Measurements from ENCODE around the gene KIF19.
"Not testable (repeated sequence)": the region's sequence is repeated elsewhere in the genome, so short reads cannot be mapped to it uniquely, and the experiment has no call there.

KIF19 gene

DNA sequence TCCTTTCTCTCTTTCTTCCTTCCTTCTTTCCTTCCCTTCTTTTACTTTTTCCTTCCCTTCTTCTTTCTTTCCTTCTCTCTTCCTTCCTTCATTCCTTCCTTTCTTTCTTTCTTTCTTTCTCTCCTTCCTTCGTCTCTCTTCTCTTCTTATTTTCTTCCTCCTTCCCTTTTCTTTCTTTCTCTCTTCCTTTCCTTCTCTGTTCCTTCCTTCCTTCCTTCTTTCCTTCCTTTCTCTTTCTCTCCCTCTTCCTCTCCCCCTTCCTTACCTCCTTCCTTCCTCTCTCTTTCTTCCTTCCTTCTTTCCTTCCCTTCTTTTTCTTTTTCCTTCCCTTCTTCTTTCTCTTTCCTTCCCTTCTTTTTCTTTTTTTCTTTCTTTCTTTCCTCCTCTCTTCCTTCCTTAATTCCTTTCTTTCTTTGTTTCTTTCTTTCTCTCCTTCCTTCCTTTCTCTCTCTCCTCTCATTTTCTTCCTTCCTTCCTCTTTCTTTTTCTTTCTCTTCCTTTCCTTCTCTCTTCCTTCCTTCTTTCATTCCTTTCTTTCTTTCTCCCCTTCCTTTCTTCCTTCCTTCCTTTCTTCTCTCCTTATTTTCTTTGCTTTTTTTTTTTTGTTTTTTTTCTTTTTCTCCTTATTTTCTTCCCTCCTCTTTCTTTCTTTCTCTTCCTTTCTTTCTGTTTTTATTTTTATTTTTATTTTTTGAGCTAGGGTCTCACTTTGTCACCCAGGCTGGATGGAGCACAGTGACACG, 64.1 kb downstream of the KIF19 start:
- DNase-seq (ENCODE audit: low read depth): no peak

DNA sequence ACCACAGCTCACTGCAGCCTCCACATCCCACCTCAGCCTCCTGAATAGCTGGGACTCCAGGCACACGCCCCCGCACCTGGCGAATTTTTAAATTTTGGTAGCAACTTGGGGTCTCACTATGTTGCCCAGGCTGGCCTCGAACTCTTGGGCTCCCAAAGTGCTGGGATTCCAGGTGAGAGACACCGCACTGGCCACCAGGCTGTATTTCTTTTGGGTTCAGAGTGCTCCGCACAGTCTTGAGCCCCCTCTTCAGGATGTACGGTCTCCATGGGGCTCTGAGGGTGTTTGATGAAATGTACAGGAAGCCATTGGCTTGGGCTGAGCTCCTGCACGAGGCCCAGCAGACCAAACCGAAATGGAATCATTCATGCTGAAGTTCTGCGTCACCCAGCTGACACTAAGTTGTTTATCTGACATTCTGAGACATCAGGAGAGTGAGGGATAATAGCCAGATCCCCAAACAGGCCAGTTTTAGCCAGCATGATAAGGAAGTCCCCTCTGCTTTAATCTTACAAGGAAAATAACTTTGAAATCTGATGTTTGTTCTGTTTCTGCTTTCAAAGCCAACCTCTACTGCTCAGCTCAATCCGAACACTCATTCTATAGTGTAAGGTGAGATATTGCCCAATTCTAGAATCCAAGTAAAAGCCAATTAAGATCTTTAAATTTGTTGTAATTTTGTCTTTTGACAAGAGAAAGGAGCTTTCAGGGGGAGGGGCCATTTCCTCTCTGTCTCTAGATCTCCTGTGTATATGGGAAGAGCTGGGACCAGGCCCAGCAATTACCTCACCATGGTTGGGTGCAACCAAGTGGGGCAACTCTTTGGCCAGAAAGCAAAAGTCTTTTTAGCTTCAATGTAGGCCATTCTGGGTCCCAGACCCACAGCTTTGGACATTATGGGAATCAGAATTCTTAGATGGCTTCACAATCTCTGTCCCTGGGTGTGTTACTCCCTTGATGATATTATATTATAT, 64.9 kb downstream of the KIF19 start:
- DNase-seq (ENCODE audit: low read depth): no peak

DNA sequence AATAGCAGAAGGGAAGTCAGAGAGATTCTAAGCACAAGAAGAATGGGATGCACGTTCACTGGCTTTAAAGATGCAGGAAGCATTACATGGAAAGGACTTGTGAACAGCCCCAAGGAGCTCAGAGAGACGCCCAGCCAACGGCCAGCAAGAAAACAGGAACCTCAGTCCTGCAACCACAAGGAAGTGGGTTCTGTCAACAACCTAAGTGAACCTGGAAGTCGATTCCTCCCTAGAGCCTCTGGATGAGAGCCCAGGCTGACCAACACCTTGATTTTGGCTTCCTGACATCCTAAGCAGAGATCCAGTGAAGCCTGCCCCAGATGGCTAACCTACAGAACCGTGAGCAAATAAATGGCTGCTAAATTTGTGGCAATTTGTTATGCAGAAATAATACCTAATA, 65.7 kb downstream of the KIF19 start:
- DNase-seq (ENCODE audit: low read depth): no peak

DNA sequence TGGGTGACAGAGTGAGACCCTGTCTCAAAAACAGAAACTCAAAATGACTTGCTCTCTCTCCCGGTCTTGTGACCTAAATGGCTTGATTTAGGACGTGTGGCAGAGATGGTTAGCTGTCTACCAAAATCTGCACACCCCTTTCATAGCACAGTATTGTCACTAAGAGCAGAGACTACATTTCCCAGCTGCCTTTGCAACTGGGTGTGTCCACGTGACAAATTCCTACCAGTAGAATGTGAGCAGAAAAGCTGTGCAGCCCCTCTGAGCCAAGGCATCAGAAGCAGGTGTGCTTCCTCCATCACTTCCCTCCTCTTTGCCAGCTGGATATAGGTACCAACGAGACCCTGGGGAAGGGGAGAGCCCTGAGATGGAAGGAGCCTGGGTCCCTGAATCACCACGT, 66.8 kb downstream of the KIF19 start:
- no peak for DNase-seq (ENCODE audit: low read depth)

DNA sequence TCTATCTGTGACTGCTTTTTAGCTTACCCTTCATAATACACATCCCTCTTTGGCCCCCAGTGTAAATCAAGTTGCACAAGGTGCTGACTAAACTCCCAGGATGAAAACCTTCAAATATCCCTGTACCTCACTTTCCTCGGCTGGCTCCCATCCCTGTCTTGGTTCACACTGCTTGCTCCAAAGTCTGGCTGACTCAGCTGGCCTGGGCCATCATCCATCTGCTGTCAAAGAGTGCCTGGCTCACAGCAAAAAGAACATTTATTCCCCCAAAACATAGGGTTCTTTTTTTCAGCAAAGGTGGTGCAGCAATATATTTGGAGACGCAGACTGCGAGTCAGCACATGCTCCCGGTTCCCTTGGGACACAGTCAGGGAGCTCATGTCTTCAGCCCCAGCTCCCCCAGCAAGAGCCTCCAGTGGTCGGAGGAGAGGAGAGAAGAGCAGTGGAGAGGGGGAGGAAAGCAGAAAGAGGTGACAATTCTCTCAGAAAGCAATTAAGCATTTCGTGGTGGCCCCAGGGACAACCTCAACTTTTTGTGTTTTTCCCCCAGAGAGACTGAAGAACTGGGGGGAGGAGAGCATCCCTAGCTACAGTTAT, 67.4 kb downstream of the KIF19 start:
- no peak for DNase-seq (ENCODE audit: low read depth)

GRCh38 chr17:74394275-74394950, 68.4 kb downstream of the KIF19 start:
- no peak for DNase-seq (ENCODE audit: low read depth)

DNA sequence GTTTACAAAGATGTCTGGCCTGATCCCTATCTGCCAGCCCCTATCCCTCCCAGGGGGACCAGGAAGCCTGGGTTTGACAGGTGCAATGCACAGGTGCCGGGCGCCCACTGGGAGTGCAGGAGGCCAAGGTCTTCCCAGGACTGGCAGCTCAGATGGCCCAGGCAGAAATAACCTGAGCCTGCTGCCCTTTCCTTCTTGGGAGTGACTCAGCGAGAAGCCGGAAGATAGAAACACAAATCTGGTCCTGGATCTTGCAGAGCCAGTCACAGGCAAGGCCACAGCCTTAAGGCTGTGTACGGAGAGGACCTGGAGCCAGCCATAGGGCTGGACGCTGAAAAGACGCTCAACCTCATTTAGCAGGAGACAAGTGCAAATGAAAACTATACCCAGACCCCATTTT, 69.0 kb downstream of the KIF19 start:
- DNase-seq (ENCODE audit: low read depth): no peak

DNA sequence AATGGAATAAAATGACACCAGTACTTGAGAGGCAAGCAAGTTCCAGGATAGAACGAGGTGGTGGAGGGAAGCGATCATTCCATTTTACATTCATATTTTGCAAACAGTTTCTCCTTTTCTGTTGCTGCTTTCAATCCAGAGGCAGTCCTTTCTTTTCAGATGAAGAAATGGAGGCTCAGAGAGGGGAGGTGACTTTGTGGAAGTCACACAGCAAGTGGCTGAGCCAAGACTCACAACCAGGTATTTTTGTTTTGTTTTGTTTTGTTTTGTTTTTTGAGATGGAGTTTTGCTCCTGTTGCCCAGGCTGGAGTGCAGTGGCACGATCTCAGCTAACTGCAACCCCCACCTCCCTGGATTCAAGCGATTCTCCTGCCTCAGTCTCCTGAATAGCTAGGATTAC, 70.5 kb downstream of the KIF19 start:
- no peak for DNase-seq (ENCODE audit: low read depth)

GRCh38 chr17:74402048-74402447, 76.0 kb downstream of the KIF19 start:
- DNase-seq (ENCODE audit: low read depth): no peak

DNA sequence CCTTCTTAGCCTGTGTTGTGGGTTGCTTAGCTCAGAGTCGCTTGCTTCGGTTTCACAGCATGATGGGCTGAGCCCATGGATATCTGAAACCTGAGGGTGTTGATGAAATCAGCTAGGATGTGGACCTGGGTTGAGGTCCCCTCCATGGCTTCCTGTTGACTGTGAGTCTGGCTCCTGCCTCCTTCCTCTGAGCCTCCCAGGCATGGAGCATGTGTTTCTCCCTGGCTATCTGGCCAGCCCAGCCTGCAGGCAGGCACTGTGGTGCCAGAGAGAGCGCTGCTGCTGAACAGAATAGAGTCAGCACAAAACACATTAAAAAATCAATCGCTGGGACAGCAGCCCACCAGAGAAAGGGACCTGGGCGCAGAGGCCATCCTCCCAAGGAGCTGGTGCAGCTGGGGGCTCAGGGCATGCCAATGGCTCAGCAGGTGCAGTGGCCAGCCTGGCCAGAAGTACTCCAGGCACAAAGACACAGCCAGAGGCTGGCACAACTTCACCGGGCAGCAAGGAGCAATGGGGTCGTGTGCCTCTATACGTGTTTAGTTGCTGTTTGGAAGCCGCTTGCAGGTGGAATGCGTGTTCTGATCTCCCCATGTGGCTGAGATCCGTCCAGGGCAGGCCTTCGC, 77.6 kb downstream of the KIF19 start:
- DNase-seq (ENCODE audit: low read depth): no peak

DNA sequence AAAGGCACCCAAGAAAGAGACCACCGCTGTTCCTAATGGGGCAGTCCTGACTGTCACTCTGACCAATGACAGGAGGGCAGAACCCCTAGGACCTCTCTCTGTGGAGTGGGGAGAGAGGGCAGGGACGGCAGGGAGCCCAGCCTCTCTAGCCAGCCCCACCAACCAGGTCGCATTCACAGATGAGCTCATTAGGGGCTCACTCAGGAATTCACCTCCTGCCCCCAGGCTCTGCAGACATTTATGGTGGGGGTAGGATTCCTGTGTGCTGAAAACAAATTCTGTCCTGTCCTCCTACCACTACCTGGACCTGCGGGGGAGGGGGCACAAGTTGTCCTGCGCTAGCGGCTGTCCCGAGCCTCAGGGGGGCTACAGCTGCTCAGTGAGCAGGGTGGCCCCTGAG, 78.2 kb downstream of the KIF19 start:
- DNase-seq (ENCODE audit: low read depth): no peak

GRCh38 chr17:74404789-74405188, 78.8 kb downstream of the KIF19 start:
- DNase-seq (ENCODE audit: low read depth): no peak

GRCh38 chr17:74405311-74405710, 79.3 kb downstream of the KIF19 start:
- not testable (repeated sequence) for DNase-seq (ENCODE audit: low read depth)
